HepG2 (cell line): ENCODE data around the gene TNKS1BP1. TPM values are rescaled to one million over a fixed set of nuclear protein-coding genes. Genes with fewer than 3 reads are reported as not detected.
A peak's percentile ranks its signal among the peaks of the same experiment; 100 is the strongest.

Experiments
- CBFB ChIP-seq: sonication (generic); formaldehyde crosslinking; IDR thresholded peaks from 2 replicates; pipeline ENCODE4 v1.4.0; 2020; ENCODE audit warnings: missing genetic modification reagents
- ELF3 ChIP-seq: IDR thresholded peaks from 2 replicates; pipeline ENCODE4 v1.6.1; 2016; ENCODE audit warnings: missing genetic modification reagents, missing compliant biosample characterization
- HCFC1 ChIP-seq: fragments of 150-350 bp; IDR thresholded peaks from 2 replicates; pipeline ENCODE4 v1.6.1; 2014; ENCODE audit warnings: low read depth, low read length
- NR1H2 ChIP-seq: sonication (generic); formaldehyde crosslinking; IDR thresholded peaks from 2 replicates; pipeline ENCODE4 v1.8.1; 2022; ENCODE audit warnings: low read depth, missing genetic modification reagents, borderline replicate concordance
- SP1 ChIP-seq, 2 experiments: fragments of 450-650 bp in 1 of 2; sonication (generic) in 1 of 2; formaldehyde crosslinking in 1 of 2; IDR thresholded peaks; 2 replicates each; pipeline versions ENCODE4 v1.4.0 to v1.6.1; 2016 to 2020; ENCODE audit warnings: missing genetic modification reagents in 1 of 2
- SRY ChIP-seq: sonication (generic); formaldehyde crosslinking; IDR thresholded peaks from 2 replicates; pipeline ENCODE4 v1.8.0; 2022; ENCODE audit warnings: mild to moderate bottlenecking, missing genetic modification reagents
- U2AF2 ChIP-seq: fragments of 200-400 bp; formaldehyde crosslinking; IDR thresholded peaks from 2 replicates; pipeline ENCODE4 v1.6.1; 2017; ENCODE audit warnings: low read depth, mild to moderate bottlenecking, low read length
- ZFP41 ChIP-seq: sonication (generic); formaldehyde crosslinking; IDR thresholded peaks from 2 replicates; pipeline ENCODE4 v1.4.0; 2020; ENCODE audit warnings: mild to moderate bottlenecking, missing genetic modification reagents, borderline replicate concordance
- ZNF224 ChIP-seq: sonication (generic); formaldehyde crosslinking; IDR thresholded peaks from 2 replicates; pipeline ENCODE4 v1.5.0; 2020; ENCODE audit warnings: mild to moderate bottlenecking, missing genetic modification reagents
- ZNF256 ChIP-seq: sonication (generic); formaldehyde crosslinking; conservative IDR thresholded peaks from 2 replicates; pipeline ENCODE4 v1.4.0; 2020; ENCODE audit warnings: missing genetic modification reagents
- ZNF329 ChIP-seq: sonication (generic); formaldehyde crosslinking; IDR thresholded peaks from 2 replicates; pipeline ENCODE4 v1.9.0; 2021; ENCODE audit warnings: low read depth, mild to moderate bottlenecking, missing genetic modification reagents
- ZNF605 ChIP-seq: sonication (generic); formaldehyde crosslinking; IDR thresholded peaks from 2 replicates; pipeline ENCODE4 v1.8.0; 2022; ENCODE audit warnings: mild to moderate bottlenecking, missing genetic modification reagents
- ZNF709 ChIP-seq: sonication (generic); formaldehyde crosslinking; IDR thresholded peaks from 2 replicates; pipeline ENCODE4 v1.5.0; 2020; ENCODE audit warnings: mild to moderate bottlenecking, missing genetic modification reagents
- ZNF850 ChIP-seq: sonication (generic); formaldehyde crosslinking; conservative IDR thresholded peaks from 2 replicates; pipeline ENCODE4 v1.9.0; 2021; ENCODE audit warnings: mild to moderate bottlenecking, missing genetic modification reagents
- ZSCAN22 ChIP-seq: sonication (generic); formaldehyde crosslinking; IDR thresholded peaks from 2 replicates; pipeline ENCODE4 v1.4.0; 2020; ENCODE audit warnings: mild to moderate bottlenecking, missing genetic modification reagents
- polyA plus RNA-seq, 8 experiments: library from polyadenylated mRNA; depleted of rRNA in 3 of 8; stranded (reverse) in 7 of 8; unstranded in 1 of 8; fragments of >200 nt; fragmentation: Illumina TruSeq in 4 of 8; extraction: Trizol in 4 of 8; gene quantifications; 2 replicates each; pipeline versions ENCODE4 v1.2.1 to v1.2.3, GENCODE V29; 2011 to 2016; ENCODE audit warnings: low read depth in 4 of 8, missing spikeins in 1 of 8, mixed read lengths in 1 of 8; ENCODE audit not compliant: insufficient read depth in 1 of 8
- total RNA-seq, 5 experiments: library from RNA; depleted of rRNA; stranded (reverse); fragments of >200 nt; fragmentation: Illumina TruSeq; extraction: Trizol; gene quantifications; 2 replicates each; pipeline ENCODE4 v1.2.3, GENCODE V29; 2016; ENCODE audit warnings: low read depth in 1 of 5
- TF ChIP-seq, protein P1 (sequence below), 2 experiments: fragments of 450-650 bp in 1 of 2; sonication (generic) in 1 of 2; formaldehyde crosslinking in 1 of 2; IDR thresholded peaks; 2 replicates each; pipeline versions ENCODE4 v1.6.1 to v1.8.0; 2016 to 2022; ENCODE audit warnings: antibody characterized with exemption in 1 of 2, mild to moderate bottlenecking in 1 of 2, missing genetic modification reagents in 1 of 2
- TF ChIP-seq, protein P2 (sequence below): sonication (generic); formaldehyde crosslinking; IDR thresholded peaks from 2 replicates; pipeline ENCODE4 v1.4.0; 2020; ENCODE audit warnings: missing genetic modification reagents

Gene TNKS1BP1
- total and polyA plus RNA-seq, 2 of the 13 experiments (the other 11 are each of a cell fraction or from before 2014, with no cell fraction given): 13.7 to 15.0 TPM

DNA sequence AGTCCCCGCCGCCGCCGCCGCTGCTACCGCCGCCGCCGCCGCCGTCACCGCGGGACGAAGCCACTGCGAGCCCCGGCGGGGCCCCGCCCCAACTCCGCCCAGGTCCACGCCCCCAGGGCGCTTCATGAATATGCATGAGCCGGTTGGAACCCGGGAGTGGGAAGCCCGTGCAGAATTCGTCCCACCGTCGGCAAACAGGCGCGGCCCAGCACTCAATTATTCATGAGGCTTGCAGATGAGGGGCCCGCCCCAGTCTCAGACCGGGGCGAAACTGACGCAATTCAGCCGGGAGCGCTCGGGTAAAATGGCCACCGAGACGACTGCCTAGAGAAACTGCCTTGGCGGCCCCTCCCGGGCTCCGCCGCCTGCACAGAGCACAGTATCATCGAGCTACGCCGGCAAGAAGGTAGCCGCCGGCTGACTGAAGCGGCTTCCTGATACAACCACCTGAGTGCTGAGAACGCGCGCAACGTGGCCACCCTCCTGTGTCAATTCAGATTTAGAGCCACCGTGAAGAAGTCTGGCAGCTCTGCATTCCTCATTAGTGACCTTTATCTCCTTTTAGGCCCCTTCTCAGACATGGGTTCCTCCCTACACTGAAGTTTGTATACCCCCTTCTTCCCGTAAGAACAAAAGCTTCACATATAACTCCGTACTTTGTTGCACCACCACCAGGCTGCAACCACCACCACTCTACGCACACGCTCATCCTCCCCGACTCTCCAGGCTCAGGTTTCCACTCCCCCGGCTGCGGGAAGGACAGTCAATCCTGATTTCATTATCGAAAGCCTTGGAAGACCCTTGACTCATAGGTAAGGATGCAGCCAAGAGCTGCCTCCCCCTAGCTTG lies at the start of gene TNKS1BP1 (continued):
- no peak; the same call in 1 of the 2 replicates for TF ChIP-seq ZNF329 (CRISPR knock-in tag)
- TF ChIP-seq ZNF224: 0 out of 2 replicates have a peak, but pooled peaks have one; percentile 13
- no peak for TF ChIP-seq U2AF2
- TF ChIP-seq CBFB (CRISPR knock-in tag): no peak
- TF ChIP-seq ZNF709 (CRISPR knock-in tag): no peak
- TF ChIP-seq, protein P1, sequence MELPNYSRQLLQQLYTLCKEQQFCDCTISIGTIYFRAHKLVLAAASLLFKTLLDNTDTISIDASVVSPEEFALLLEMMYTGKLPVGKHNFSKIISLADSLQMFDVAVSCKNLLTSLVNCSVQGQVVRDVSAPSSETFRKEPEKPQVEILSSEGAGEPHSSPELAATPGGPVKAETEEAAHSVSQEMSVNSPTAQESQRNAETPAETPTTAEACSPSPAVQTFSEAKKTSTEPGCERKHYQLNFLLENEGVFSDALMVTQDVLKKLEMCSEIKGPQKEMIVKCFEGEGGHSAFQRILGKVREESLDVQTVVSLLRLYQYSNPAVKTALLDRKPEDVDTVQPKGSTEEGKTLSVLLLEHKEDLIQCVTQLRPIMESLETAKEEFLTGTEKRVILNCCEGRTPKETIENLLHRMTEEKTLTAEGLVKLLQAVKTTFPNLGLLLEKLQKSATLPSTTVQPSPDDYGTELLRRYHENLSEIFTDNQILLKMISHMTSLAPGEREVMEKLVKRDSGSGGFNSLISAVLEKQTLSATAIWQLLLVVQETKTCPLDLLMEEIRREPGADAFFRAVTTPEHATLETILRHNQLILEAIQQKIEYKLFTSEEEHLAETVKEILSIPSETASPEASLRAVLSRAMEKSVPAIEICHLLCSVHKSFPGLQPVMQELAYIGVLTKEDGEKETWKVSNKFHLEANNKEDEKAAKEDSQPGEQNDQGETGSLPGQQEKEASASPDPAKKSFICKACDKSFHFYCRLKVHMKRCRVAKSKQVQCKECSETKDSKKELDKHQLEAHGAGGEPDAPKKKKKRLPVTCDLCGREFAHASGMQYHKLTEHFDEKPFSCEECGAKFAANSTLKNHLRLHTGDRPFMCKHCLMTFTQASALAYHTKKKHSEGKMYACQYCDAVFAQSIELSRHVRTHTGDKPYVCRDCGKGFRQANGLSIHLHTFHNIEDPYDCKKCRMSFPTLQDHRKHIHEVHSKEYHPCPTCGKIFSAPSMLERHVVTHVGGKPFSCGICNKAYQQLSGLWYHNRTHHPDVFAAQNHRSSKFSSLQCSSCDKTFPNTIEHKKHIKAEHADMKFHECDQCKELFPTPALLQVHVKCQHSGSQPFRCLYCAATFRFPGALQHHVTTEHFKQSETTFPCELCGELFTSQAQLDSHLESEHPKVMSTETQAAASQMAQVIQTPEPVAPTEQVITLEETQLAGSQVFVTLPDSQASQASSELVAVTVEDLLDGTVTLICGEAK (IDR thresholded peaks at IDR 0.05): no peak
- TF ChIP-seq, protein P1 (CRISPR knock-in tag; IDR thresholded peaks at IDR 0.05): no peak
- TF ChIP-seq ZFP41 (CRISPR knock-in tag): no peak; the same call in 1 of the 2 replicates
- no peak for TF ChIP-seq SP1 (IDR thresholded peaks at IDR 0.05)
- TF ChIP-seq SP1 (CRISPR knock-in tag; IDR thresholded peaks at IDR 0.05): peak; percentile 62
- TF ChIP-seq HCFC1: peak; percentile 17; the same call in 1 of the 2 replicates
- no peak for TF ChIP-seq ZNF256 (CRISPR knock-in tag)
- no peak for TF ChIP-seq NR1H2 (CRISPR knock-in tag)
- no peak for TF ChIP-seq ELF3 (CRISPR knock-in tag)
- no peak; the same call in 1 of the 2 replicates for TF ChIP-seq SRY
- TF ChIP-seq ZNF605 (CRISPR knock-in tag): 0 out of 2 replicates have a peak, but pooled peaks have one; percentile 59
- TF ChIP-seq, protein P2, sequence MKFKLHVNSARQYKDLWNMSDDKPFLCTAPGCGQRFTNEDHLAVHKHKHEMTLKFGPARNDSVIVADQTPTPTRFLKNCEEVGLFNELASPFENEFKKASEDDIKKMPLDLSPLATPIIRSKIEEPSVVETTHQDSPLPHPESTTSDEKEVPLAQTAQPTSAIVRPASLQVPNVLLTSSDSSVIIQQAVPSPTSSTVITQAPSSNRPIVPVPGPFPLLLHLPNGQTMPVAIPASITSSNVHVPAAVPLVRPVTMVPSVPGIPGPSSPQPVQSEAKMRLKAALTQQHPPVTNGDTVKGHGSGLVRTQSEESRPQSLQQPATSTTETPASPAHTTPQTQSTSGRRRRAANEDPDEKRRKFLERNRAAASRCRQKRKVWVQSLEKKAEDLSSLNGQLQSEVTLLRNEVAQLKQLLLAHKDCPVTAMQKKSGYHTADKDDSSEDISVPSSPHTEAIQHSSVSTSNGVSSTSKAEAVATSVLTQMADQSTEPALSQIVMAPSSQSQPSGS (CRISPR knock-in tag): peak; percentile 60; the same call in 1 of the 2 replicates
- TF ChIP-seq ZNF850 (CRISPR knock-in tag): no peak
- TF ChIP-seq ZSCAN22: no peak
